GM12875 (cell line): ENCODE measurements around the gene CLCNKB.

Source experiments
- H3K4me3 ChIP-seq: one replicate; pipeline ENCODE4 v1.5.1; 2011; ENCODE audit warnings: low read depth, low read length, control low read depth
- TF ChIP-seq, protein P1 (sequence below): IDR thresholded peaks from 2 replicates; pipeline ENCODE4 v1.5.1; 2011; ENCODE audit warnings: low read depth, mild to moderate bottlenecking, control low read depth, inconsistent platforms, low read length, moderate library complexity, borderline replicate concordance; ENCODE audit not compliant: insufficient read depth

The CLCNKB gene

GRCh38 chr1:16010837-16011236, 32.7 kb upstream of the CLCNKB start:
- TF ChIP-seq, protein P1, sequence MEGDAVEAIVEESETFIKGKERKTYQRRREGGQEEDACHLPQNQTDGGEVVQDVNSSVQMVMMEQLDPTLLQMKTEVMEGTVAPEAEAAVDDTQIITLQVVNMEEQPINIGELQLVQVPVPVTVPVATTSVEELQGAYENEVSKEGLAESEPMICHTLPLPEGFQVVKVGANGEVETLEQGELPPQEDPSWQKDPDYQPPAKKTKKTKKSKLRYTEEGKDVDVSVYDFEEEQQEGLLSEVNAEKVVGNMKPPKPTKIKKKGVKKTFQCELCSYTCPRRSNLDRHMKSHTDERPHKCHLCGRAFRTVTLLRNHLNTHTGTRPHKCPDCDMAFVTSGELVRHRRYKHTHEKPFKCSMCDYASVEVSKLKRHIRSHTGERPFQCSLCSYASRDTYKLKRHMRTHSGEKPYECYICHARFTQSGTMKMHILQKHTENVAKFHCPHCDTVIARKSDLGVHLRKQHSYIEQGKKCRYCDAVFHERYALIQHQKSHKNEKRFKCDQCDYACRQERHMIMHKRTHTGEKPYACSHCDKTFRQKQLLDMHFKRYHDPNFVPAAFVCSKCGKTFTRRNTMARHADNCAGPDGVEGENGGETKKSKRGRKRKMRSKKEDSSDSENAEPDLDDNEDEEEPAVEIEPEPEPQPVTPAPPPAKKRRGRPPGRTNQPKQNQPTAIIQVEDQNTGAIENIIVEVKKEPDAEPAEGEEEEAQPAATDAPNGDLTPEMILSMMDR, result no peak
- H3K4me3 ChIP-seq, result no peak overlapping the region

GRCh38 chr1:16011936-16012589, 31.5 kb upstream of the CLCNKB start:
- TF ChIP-seq, protein P1, result no peak
- no peak overlapping the region for H3K4me3 ChIP-seq

GRCh38 chr1:16012590-16013219, 30.9 kb upstream of the CLCNKB start:
- TF ChIP-seq, protein P1, result no peak
- no peak overlapping the region for H3K4me3 ChIP-seq

DNA sequence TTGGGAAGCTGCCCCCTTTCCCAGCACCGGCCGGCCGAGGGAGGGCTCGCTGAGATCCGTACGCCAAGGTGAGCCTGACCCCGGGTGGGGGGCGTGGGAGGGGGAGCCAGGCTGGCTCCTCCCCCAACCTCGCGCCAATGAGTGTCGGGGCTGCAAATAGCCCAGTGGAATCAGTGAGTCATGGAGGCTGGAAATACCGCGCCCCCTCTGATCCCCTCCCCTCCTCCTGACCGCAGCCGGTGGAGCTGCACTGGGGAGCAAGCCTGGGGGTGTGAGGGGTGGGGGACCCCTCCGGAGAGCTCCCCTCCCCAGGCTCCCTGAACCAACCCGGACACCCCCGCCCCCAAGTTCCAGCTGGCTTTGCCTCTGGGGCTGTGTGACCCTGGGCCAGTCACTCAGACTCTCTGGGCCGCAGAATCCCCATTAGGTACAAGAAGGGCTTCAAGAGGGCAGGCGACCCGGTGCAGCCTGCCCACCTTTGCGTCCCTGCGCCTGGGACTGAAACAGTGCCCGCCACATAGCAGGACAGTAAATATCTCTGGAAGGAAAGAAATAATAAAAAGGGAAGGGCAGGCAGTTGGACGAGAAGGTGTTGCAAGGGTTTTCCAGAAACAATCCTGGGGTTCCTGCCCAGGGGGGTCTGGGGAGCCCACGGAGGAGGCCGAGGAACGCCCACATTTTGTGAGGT, 30.2 kb upstream of the CLCNKB start:
- H3K4me3 ChIP-seq, result no peak overlapping the region

GRCh38 chr1:16013908-16014258, 29.7 kb upstream of the CLCNKB start:
- TF ChIP-seq, protein P1, result no peak

More for the DNA sequence above, 30.2 kb upstream of the CLCNKB start:
- TF ChIP-seq, protein P1, result no peak

GRCh38 chr1:16014509-16015482, 28.8 kb upstream of the CLCNKB start:
- TF ChIP-seq, protein P1, result no peak
- no peak overlapping the region for H3K4me3 ChIP-seq

More at GRCh38 chr1:16013908-16014258, 29.7 kb upstream of the CLCNKB start:
- H3K4me3 ChIP-seq, result no peak overlapping the region
